ENCODE data around the gene HSBP1L1. TPM values are rescaled to one million over a fixed set of nuclear protein-coding genes. Genes with fewer than 3 reads are reported as not detected.

HSBP1L1 gene
- total RNA-seq, 1 donor from 2014 or later: 28.2 TPM

- DNase-seq (ENCODE audit: low read depth): no peak
- FAIRE-seq: no peak
- Histone ChIP-seq H3K27me3 (ENCODE audit: control insufficient read depth, insufficient read depth, low read length) (no peaks in the 10 kb centered on the region), H3K36me3 (ENCODE audit: control insufficient read depth, insufficient read depth, low read length) (peaks cover 19% of the 10 kb centered on the region), H3K4me3 (ENCODE audit: low read depth, low read length) (no peak overlapping the region)
- no peak for TF ChIP-seq CTCF (IDR thresholded peaks at IDR 0.05; ENCODE audit: insufficient read depth, low read length, severe bottlenecking)
Observed at GRCh38 chr18:79944746-79945117, 19.7 kb upstream of the HSBP1L1 start.

GRCh38 chr18:79945118-79946042 lies 19.1 kb upstream of the HSBP1L1 start:
- Histone ChIP-seq H3K27me3 (ENCODE audit: control insufficient read depth, insufficient read depth, low read length) (no peaks in the 10 kb centered on the region), H3K36me3 (ENCODE audit: control insufficient read depth, insufficient read depth, low read length) (peaks cover 19% of the 10 kb centered on the region), H3K4me3 (ENCODE audit: low read depth, low read length) (no peak overlapping the region)
- DNase-seq (ENCODE audit: low read depth): no peak
- TF ChIP-seq CTCF (IDR thresholded peaks at IDR 0.05; ENCODE audit: insufficient read depth, low read length, severe bottlenecking): no peak
- no peak for FAIRE-seq

GRCh38 chr18:79947054-79947755 lies 17.2 kb upstream of the HSBP1L1 start:
- DNase-seq (ENCODE audit: low read depth) (peak; percentile 61), FAIRE-seq (no peak)
- TF ChIP-seq CTCF (IDR thresholded peaks at IDR 0.05; ENCODE audit: insufficient read depth, low read length, severe bottlenecking): no peak
- Histone ChIP-seq H3K4me3 (ENCODE audit: low read depth, low read length) (no peak overlapping the region), H3K36me3 (ENCODE audit: control insufficient read depth, insufficient read depth, low read length) (peaks cover 11% of the 10 kb centered on the region), H3K27me3 (ENCODE audit: control insufficient read depth, insufficient read depth, low read length) (no peaks in the 10 kb centered on the region)

- DNase-seq (ENCODE audit: low read depth) (no peak), FAIRE-seq (no peak)
- TF ChIP-seq CTCF (IDR thresholded peaks at IDR 0.05; ENCODE audit: insufficient read depth, low read length, severe bottlenecking): no peak
- Histone ChIP-seq H3K36me3 (ENCODE audit: control insufficient read depth, insufficient read depth, low read length) (peaks cover 8% of the 10 kb centered on the region), H3K4me3 (ENCODE audit: low read depth, low read length) (no peak overlapping the region), H3K27me3 (ENCODE audit: control insufficient read depth, insufficient read depth, low read length) (no peaks in the 10 kb centered on the region)
Observed at GRCh38 chr18:79947881-79948610, 16.4 kb upstream of the HSBP1L1 start.

- no peak for DNase-seq (ENCODE audit: low read depth)
Observed at GRCh38 chr18:79948719-79949411, 15.6 kb upstream of the HSBP1L1 start.

More at GRCh38 chr18:79948719-79949411, 15.6 kb upstream of the HSBP1L1 start:
- H3K27me3 ChIP-seq (ENCODE audit: control insufficient read depth, insufficient read depth, low read length): no peaks in the 10 kb centered on the region
- no peak overlapping the region for H3K4me3 ChIP-seq (ENCODE audit: low read depth, low read length)
- FAIRE-seq: no peak
- no peak for TF ChIP-seq CTCF (IDR thresholded peaks at IDR 0.05; ENCODE audit: insufficient read depth, low read length, severe bottlenecking)
- H3K36me3 ChIP-seq (ENCODE audit: control insufficient read depth, insufficient read depth, low read length): peaks cover 8% of the 10 kb centered on the region

Data from bronchial epithelial cell (primary cell).